NT2/D1 (cell line): Measurements from ENCODE around the gene BRD4.

ENCODE experiments used
- DNase-seq: peaks from one replicate; pipeline ENCODE4 v3.0.0-alpha.2; 2011; ENCODE audit warnings: low read depth, low spot score
- H3K27me3 ChIP-seq: 2 replicates; pipeline ENCODE4 v1.6.0; 2011; ENCODE audit warnings: mild to moderate bottlenecking; ENCODE audit not compliant: insufficient read length, insufficient read depth
- H3K36me3 ChIP-seq: 2 replicates; pipeline ENCODE4 v1.6.1; 2011; ENCODE audit warnings: mild to moderate bottlenecking, low read length, mixed read lengths; ENCODE audit not compliant: insufficient read depth, insufficient read length
- H3K4me1 ChIP-seq: 2 replicates; pipeline ENCODE4 v1.5.1; 2011; ENCODE audit not compliant: insufficient read depth, insufficient read length
- H3K4me3 ChIP-seq: 2 replicates; pipeline ENCODE4 v1.5.1; 2011; ENCODE audit warnings: low read depth; ENCODE audit not compliant: insufficient read length
- H3K9ac ChIP-seq: 2 replicates; pipeline ENCODE4 v1.6.0; 2011; ENCODE audit warnings: low read depth; ENCODE audit not compliant: insufficient read length
- H3K9me3 ChIP-seq: 2 replicates; pipeline ENCODE4 v1.5.1; 2011; ENCODE audit warnings: mild to moderate bottlenecking, low read length; ENCODE audit not compliant: insufficient read depth
- SUZ12 ChIP-seq: IDR thresholded peaks from 2 replicates; pipeline ENCODE4 v1.6.1; 2011; ENCODE audit not compliant: insufficient read length, insufficient read depth; ENCODE audit errors: extremely low read depth
- YY1 ChIP-seq: IDR thresholded peaks from 2 replicates; pipeline ENCODE4 v1.6.1; 2011; ENCODE audit not compliant: insufficient read length, insufficient read depth
- ZNF274 ChIP-seq: IDR thresholded peaks from 2 replicates; pipeline ENCODE4 v1.6.1; 2011; ENCODE audit warnings: mild to moderate bottlenecking, low read depth, low read length

The BRD4 gene

DNA sequence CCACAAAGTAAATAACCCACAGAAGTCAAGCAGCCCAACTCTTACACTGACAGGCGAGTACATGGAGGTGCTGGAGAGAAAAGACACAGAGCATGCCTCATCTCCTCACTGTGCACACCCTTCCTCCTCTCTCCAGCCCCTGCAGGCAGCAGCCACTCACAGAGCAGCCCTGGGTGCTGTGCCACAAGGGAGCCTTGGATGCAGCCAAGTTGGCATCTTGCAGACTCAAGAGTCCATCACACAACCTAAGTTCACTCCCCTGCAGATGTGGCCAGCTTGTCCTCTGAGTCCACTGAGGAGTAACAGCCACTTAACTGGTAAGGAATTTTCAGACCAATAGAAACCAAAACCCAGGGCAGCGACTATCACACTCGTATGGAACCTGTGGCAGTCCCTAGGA is 47.4 kb downstream of the BRD4 start:
- H3K4me1 ChIP-seq, result peaks cover 44% of the 10 kb centered on the region
- DNase-seq, result no peak
- no peak overlapping the region for H3K4me3 ChIP-seq
- H3K27me3 ChIP-seq, result no peaks in the 10 kb centered on the region
- TF ChIP-seq SUZ12 (no peak), ZNF274 (no peak), YY1 (no peak)
- H3K9me3 ChIP-seq, result no peaks in the 10 kb centered on the region
- peaks cover 18% of the 10 kb centered on the region for H3K36me3 ChIP-seq
- H3K9ac ChIP-seq, result no peak overlapping the region

GRCh38 chr19:15284091-15284490 is 48.2 kb downstream of the BRD4 start:
- Histone ChIP-seq H3K27me3 (no peaks in the 10 kb centered on the region), H3K9ac (no peak overlapping the region), H3K36me3 (peaks cover 21% of the 10 kb centered on the region), H3K4me3 (no peak overlapping the region), H3K4me1 (peaks cover 43% of the 10 kb centered on the region), H3K9me3 (no peaks in the 10 kb centered on the region)
- no peak for DNase-seq
- TF ChIP-seq ZNF274 (no peak), YY1 (no peak), SUZ12 (no peak)

GRCh38 chr19:15283141-15283883 is 49.0 kb downstream of the BRD4 start:
- Histone ChIP-seq H3K4me1 (peaks cover 37% of the 10 kb centered on the region), H3K9me3 (no peaks in the 10 kb centered on the region), H3K9ac (no peak overlapping the region), H3K36me3 (peaks cover 16% of the 10 kb centered on the region), H3K4me3 (no peak overlapping the region), H3K27me3 (no peaks in the 10 kb centered on the region)
- no peak for DNase-seq
- TF ChIP-seq SUZ12, result no peak

GRCh38 chr19:15282311-15282705 is 50.0 kb downstream of the BRD4 start:
- H3K36me3 ChIP-seq, result peaks cover 16% of the 10 kb centered on the region
- peaks cover 37% of the 10 kb centered on the region for H3K4me1 ChIP-seq
- no peak overlapping the region for H3K9ac ChIP-seq
- no peak overlapping the region for H3K4me3 ChIP-seq
- no peak for DNase-seq
- H3K27me3 ChIP-seq, result no peaks in the 10 kb centered on the region
- H3K9me3 ChIP-seq, result no peaks in the 10 kb centered on the region
- TF ChIP-seq SUZ12, result no peak
- TF ChIP-seq ZNF274, result no peak
- TF ChIP-seq YY1, result no peak

GRCh38 chr19:15280915-15281683 is 51.2 kb downstream of the BRD4 start:
- TF ChIP-seq ZNF274, result no peak
- TF ChIP-seq SUZ12, result no peak
- no peak for TF ChIP-seq YY1
- Histone ChIP-seq H3K27me3 (no peaks in the 10 kb centered on the region), H3K9ac (no peak overlapping the region), H3K36me3 (peaks cover 23% of the 10 kb centered on the region), H3K4me1 (peaks cover 35% of the 10 kb centered on the region), H3K9me3 (no peaks in the 10 kb centered on the region), H3K4me3 (no peak overlapping the region)
- DNase-seq, result no peak

DNA sequence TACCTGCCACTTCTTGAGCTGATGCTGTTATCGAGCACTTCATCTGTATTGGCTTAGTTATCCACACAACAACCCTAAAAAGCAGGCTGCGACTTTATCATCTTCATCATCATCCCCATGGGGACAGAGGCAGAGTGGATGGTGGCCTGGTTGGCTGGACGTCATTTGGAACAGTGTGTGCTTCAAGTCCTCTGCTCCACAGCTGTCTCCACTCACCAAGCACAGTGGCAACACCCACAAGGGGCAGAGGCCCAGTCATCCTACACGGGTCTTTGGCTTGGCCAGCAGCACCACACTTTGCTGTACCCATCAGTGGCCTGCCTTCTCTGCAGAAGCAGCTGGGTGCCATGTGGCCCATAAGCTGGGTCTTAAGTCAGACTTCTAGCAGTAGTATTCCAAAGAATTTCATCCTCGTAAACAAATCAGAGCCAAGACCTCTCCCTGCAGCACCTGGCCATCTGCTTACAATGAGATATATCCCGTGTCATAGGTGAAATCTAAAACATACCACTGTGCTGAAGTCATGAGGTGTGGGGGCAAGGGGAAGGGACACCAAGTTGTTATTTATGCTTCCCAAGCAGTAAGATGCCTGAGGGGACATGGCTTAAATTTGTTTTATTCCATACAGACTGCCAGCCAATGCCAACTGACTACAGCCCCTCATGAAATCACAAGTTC is 52.2 kb downstream of the BRD4 start:
- H3K9me3 ChIP-seq, result no peaks in the 10 kb centered on the region
- H3K27me3 ChIP-seq, result no peaks in the 10 kb centered on the region
- no peak overlapping the region for H3K9ac ChIP-seq
- H3K4me1 ChIP-seq, result peaks cover 32% of the 10 kb centered on the region
- DNase-seq, result no peak
- no peak overlapping the region for H3K4me3 ChIP-seq
- no peak for TF ChIP-seq ZNF274
- TF ChIP-seq YY1, result no peak
- TF ChIP-seq SUZ12, result no peak
- H3K36me3 ChIP-seq, result peaks cover 30% of the 10 kb centered on the region

- H3K27me3 ChIP-seq, result no peaks in the 10 kb centered on the region
- no peak for TF ChIP-seq SUZ12
- no peak for TF ChIP-seq YY1
- no peak for TF ChIP-seq ZNF274
- H3K9ac ChIP-seq, result no peak overlapping the region
- H3K36me3 ChIP-seq, result peaks cover 32% of the 10 kb centered on the region
- no peaks in the 10 kb centered on the region for H3K9me3 ChIP-seq
- no peak for DNase-seq
- H3K4me1 ChIP-seq, result peaks cover 28% of the 10 kb centered on the region
- H3K4me3 ChIP-seq, result no peak overlapping the region
These were observed 52.9 kb downstream of the BRD4 start for GRCh38 chr19:15279326-15279904.
